MM.1S (cell line): ENCODE data around the gene UGT1A1.

ENCODE experiments used
- DNase-seq: peaks from one replicate; pipeline ENCODE4 v3.0.0-alpha.2; 2015
- H2AFZ ChIP-seq: fragments of 300-600 bp; sonication (generic); 2 replicates; pipeline ENCODE4 v1.6.0; 2016; ENCODE audit warnings: antibody characterized with exemption, low read length
- H3F3A ChIP-seq: fragments of 300-600 bp; sonication (generic); 2 replicates; pipeline ENCODE4 v1.6.1; 2016; ENCODE audit warnings: mild to moderate bottlenecking, antibody characterized with exemption, low read length, moderate library complexity, mixed read lengths; ENCODE audit not compliant: insufficient read depth
- H3K27ac ChIP-seq: fragments of 300-600 bp; sonication (generic); 2 replicates; pipeline ENCODE4 v1.5.1; 2016; ENCODE audit warnings: mild to moderate bottlenecking, low read length
- H3K27me3 ChIP-seq: fragments of 300-600 bp; sonication (generic); replicated peaks from 2 replicates; pipeline ENCODE4 v1.6.0; 2016; ENCODE audit warnings: low read length; ENCODE audit not compliant: insufficient read depth
- H3K36me3 ChIP-seq: fragments of 300-600 bp; sonication (generic); replicated peaks from 2 replicates; pipeline ENCODE4 v1.6.1; 2016; ENCODE audit warnings: mild to moderate bottlenecking, low read length, mixed read lengths; ENCODE audit not compliant: insufficient read depth
- H3K4me1 ChIP-seq: fragments of 300-600 bp; sonication (generic); 2 replicates; pipeline ENCODE4 v1.6.1; 2016; ENCODE audit warnings: low read length, mixed read lengths
- H3K4me2 ChIP-seq: fragments of 300-600 bp; sonication (generic); 2 replicates; pipeline ENCODE4 v1.6.0; 2016; ENCODE audit warnings: low read depth, low read length
- H3K4me3 ChIP-seq: fragments of 300-600 bp; sonication (generic); 2 replicates; pipeline ENCODE4 v1.5.1; 2016; ENCODE audit warnings: low read length, mixed read lengths
- H3K79me2 ChIP-seq: fragments of 300-600 bp; sonication (generic); 2 replicates; pipeline ENCODE4 v1.6.1; 2016; ENCODE audit warnings: mixed run types, low read length, mixed read lengths
- H3K9ac ChIP-seq: fragments of 300-600 bp; sonication (generic); 2 replicates; pipeline ENCODE4 v1.6.1; 2016; ENCODE audit warnings: low read length, mixed read lengths
- H3K9me2 ChIP-seq: fragments of 300-600 bp; sonication (generic); replicated peaks from 2 replicates; pipeline ENCODE4 v1.6.1; 2016; ENCODE audit warnings: mild to moderate bottlenecking, low read length, mixed read lengths; ENCODE audit not compliant: insufficient read depth
- H3K9me3 ChIP-seq: fragments of 300-600 bp; sonication (generic); replicated peaks from 2 replicates; pipeline ENCODE4 v1.6.1; 2016; ENCODE audit warnings: mild to moderate bottlenecking, low read length, mixed read lengths; ENCODE audit not compliant: insufficient read depth
- H4K20me1 ChIP-seq: fragments of 300-600 bp; sonication (generic); 2 replicates; pipeline ENCODE4 v1.6.1; 2016; ENCODE audit warnings: mild to moderate bottlenecking, low read length, moderate library complexity, mixed read lengths; ENCODE audit not compliant: insufficient read depth
- EZH2 ChIP-seq: fragments of 300-600 bp; sonication (generic); optimal IDR thresholded peaks from 2 replicates; pipeline ENCODE3; 2017; ENCODE audit warnings: low read depth, mild to moderate bottlenecking, antibody characterized with exemption, low read length, mixed read lengths
- EZH2phosphoT487 ChIP-seq: fragments of 300-600 bp; sonication (generic); IDR thresholded peaks from 2 replicates; pipeline ENCODE4 v1.6.1; 2018; ENCODE audit warnings: antibody characterized with exemption, low read length
- TF ChIP-seq, protein P1 (sequence below): fragments of 300-600 bp; sonication (generic); IDR thresholded peaks from 2 replicates; pipeline ENCODE4 v1.5.1; 2016; ENCODE audit warnings: antibody characterized with exemption, low read length, mixed read lengths

UGT1A1 gene

DNA sequence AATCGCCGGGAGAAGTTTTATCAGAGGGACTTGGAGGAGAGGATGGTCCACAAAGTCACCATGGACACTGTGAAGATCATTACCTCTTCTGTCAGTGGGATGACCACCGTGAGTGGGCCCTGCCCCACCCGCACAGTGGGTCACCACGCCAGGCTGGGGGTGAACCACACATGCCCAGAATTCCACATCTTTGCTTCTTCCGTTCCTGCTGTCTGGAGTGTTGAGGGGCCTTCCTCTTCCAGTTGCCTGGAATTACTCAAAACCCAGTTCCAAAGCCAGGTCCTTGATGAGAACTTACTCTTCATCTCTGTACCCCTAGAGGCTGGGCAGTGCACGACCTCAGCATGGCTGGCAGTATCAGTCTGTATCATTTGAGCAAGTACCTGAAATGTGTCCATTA is 40.1 kb downstream of the UGT1A1 start:
- Histone ChIP-seq H2AFZ (no peak overlapping the region), H3K4me2 (no peak overlapping the region), H3K79me2 (no peaks in the 10 kb centered on the region), H3K9me2 (no peaks in the 10 kb centered on the region), H4K20me1 (no peaks in the 10 kb centered on the region), H3K27ac (no peak overlapping the region), H3K4me1 (peaks cover 11% of the 10 kb centered on the region), H3K9me3 (no peaks in the 10 kb centered on the region), H3K27me3 (no peaks in the 10 kb centered on the region), H3K36me3 (no peaks in the 10 kb centered on the region), H3K4me3 (no peak overlapping the region), H3F3A (no peaks in the 10 kb centered on the region), H3K9ac (no peak overlapping the region)
- DNase-seq, result no peak
- TF ChIP-seq EZH2, result no peak
- TF ChIP-seq, protein P1, sequence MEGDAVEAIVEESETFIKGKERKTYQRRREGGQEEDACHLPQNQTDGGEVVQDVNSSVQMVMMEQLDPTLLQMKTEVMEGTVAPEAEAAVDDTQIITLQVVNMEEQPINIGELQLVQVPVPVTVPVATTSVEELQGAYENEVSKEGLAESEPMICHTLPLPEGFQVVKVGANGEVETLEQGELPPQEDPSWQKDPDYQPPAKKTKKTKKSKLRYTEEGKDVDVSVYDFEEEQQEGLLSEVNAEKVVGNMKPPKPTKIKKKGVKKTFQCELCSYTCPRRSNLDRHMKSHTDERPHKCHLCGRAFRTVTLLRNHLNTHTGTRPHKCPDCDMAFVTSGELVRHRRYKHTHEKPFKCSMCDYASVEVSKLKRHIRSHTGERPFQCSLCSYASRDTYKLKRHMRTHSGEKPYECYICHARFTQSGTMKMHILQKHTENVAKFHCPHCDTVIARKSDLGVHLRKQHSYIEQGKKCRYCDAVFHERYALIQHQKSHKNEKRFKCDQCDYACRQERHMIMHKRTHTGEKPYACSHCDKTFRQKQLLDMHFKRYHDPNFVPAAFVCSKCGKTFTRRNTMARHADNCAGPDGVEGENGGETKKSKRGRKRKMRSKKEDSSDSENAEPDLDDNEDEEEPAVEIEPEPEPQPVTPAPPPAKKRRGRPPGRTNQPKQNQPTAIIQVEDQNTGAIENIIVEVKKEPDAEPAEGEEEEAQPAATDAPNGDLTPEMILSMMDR, result no peak
- no peak for TF ChIP-seq EZH2phosphoT487

DNA sequence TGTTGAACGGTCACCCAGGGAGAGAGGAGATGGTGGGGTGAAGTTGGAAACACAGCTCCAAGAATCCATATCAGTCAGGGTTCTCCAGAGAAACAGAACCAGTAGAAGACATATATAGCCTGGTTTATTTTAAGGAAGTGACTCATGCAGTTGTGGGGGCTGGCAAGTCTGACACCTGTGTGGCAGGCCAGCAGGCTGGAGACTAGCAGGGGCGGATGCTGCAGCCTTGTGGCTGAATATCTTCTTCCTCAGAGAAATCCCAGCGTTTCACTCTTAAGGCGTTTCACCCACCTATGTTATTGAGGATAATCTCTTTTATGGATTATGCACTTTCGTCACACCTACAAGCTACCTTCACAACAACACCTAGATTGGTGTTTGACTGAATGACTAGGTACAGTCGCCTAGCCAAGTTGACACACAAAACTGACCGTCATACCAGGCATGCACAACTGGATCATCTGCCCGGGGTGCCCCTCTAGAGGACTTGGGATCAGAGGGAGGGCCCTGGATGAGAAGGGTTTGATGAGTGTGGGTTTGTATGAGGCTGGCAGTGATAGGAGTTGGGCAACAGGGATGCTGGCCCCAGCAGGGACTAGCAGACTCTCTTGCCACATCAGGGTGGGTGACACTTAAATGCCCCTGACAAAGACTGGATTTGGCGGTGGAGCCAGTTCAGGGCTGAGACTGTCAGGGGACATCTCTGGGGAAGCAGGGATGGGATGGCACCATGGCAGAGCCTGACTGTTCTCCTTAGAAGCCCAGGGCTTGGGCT is 41.5 kb downstream of the UGT1A1 start:
- Histone ChIP-seq H4K20me1 (no peaks in the 10 kb centered on the region), H2AFZ (0 out of 2 replicates have a peak overlapping the region, but pooled peaks have one; percentile 51), H3K27me3 (no peaks in the 10 kb centered on the region), H3K4me1 (peaks cover 11% of the 10 kb centered on the region), H3K4me3 (no peak overlapping the region), H3K9me3 (no peaks in the 10 kb centered on the region), H3F3A (no peaks in the 10 kb centered on the region), H3K79me2 (no peaks in the 10 kb centered on the region), H3K36me3 (no peaks in the 10 kb centered on the region), H3K9ac (no peak overlapping the region), H3K9me2 (no peaks in the 10 kb centered on the region), H3K4me2 (no peak overlapping the region), H3K27ac (no peak overlapping the region)
- peak; percentile 72 for DNase-seq
- TF ChIP-seq EZH2 (no peak), EZH2phosphoT487 (no peak)
- TF ChIP-seq, protein P1, result peak; percentile 15; the same call in 1 of the 2 replicates

DNA sequence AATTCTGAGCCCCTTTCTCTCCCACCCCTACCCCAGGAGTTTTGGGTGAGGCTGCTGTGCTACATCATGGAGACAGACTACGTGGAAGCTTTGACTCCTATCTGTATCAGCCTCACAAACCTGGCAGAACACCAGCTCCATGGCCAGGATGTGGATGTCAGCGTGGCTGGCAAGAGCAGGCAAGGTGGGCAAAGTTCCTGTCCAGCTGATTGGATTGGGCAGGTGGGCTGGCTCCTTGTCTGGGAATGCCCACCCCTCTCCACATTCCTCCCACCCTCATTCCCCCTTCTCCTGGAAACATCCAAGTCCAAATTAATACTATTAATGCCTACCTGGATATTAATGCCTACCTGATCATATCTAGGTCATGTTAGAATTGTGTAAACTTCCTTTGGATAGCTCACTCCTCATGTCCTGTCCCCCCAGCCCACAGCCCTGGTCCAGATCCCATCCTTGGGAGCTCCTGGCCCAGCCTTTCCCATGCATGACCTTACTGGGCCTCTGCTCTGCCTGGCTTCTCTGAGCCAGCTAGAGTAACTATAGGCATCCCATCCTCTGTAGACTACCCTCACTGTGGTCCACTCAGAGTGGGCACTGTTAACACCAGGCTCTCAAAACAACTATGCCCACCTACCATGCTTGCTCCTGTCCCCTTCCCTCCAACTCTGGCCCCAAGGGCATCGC is 42.2 kb downstream of the UGT1A1 start:
- H3K36me3 ChIP-seq, result no peaks in the 10 kb centered on the region
- H3F3A ChIP-seq, result no peaks in the 10 kb centered on the region
- no peaks in the 10 kb centered on the region for H3K27me3 ChIP-seq
- peaks cover 11% of the 10 kb centered on the region for H3K4me1 ChIP-seq
- H3K9ac ChIP-seq, result no peak overlapping the region
- no peak overlapping the region for H3K27ac ChIP-seq
- no peaks in the 10 kb centered on the region for H3K9me3 ChIP-seq
- no peak for DNase-seq
- TF ChIP-seq, protein P1, result no peak
- TF ChIP-seq EZH2 (no peak), EZH2phosphoT487 (no peak)
- H3K9me2 ChIP-seq, result no peaks in the 10 kb centered on the region
- no peak overlapping the region for H2AFZ ChIP-seq
- H3K4me2 ChIP-seq, result no peak overlapping the region
- no peaks in the 10 kb centered on the region for H3K79me2 ChIP-seq
- H4K20me1 ChIP-seq, result no peaks in the 10 kb centered on the region
- no peak overlapping the region for H3K4me3 ChIP-seq
